ENCODE results near the gene TENM3.
"Not testable (repeated sequence)": the region's sequence is repeated elsewhere in the genome, so short reads cannot be mapped to it uniquely, and the experiment has no call there.

The TENM3 gene

GRCh38 chr4:182337366-182337765 is 94.2 kb downstream of the TENM3 start:
- DNase-seq (ENCODE audit: low spot score): no peak

- no peak for DNase-seq (ENCODE audit: low spot score)
These were observed 94.9 kb downstream of the TENM3 start for GRCh38 chr4:182338063-182338462.

- DNase-seq (ENCODE audit: low spot score): no peak
These were observed 95.5 kb downstream of the TENM3 start for GRCh38 chr4:182338746-182339145.

DNA sequence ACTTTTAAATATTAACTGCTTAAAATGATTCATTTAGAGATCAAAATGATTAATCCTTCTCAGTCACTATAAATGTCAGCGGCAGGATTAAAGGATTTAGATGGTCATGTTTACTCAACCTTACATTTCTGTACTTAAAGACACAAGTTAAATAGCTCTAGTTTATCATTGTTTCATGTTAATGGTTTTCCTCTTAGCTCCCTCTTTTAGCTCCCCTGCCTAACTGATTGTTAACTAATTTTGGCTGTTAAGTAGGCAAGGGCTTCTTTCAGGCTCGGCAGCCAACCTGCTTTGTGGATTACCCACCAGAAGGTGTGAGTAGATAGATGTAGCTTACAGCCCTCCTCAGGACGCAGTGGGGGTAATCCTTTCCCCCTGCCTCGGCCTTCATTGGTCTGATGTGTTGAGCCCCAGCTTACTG is 96.0 kb downstream of the TENM3 start:
- no peak for DNase-seq (ENCODE audit: low spot score)

GRCh38 chr4:182343453-182343852 is 100.3 kb downstream of the TENM3 start:
- no peak for DNase-seq (ENCODE audit: low spot score)

GRCh38 chr4:182344968-182345367 is 101.8 kb downstream of the TENM3 start:
- DNase-seq (ENCODE audit: low spot score): no peak

- DNase-seq (ENCODE audit: low spot score): no peak
These were observed 103.0 kb downstream of the TENM3 start for GRCh38 chr4:182346250-182346649.

GRCh38 chr4:182346675-182347375 is 103.6 kb downstream of the TENM3 start:
- no peak for DNase-seq (ENCODE audit: low spot score)

DNA sequence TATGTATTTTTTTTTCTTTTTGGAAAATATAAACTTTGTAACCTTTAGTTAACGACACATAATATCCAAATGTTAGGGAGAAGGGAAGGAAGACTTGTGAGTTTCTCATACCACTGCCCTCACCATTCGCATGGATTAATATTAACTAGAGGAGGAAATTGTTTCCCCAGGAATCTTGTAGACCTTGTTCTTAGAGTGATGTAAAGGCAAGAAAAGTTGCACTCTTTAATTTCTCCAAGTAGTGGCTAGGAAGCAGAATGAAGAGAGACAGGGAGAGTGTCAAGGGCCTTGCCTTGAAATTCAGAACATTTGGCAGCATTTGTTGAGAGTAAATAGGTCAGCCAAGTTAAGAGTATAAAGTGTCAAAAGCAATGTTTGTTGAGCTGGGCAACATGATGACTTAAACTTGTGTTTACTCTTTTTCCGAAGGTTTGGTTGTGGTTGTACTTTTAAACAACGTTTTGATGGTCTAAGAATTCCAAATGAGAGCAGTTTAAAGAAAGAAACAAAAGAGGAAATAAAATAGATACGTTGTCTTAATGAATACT is 105.7 kb downstream of the TENM3 start:
- no peak for DNase-seq (ENCODE audit: low spot score)

GRCh38 chr4:182350041-182350440 is 106.8 kb downstream of the TENM3 start:
- DNase-seq (ENCODE audit: low spot score): no peak

- DNase-seq (ENCODE audit: low spot score): no peak
These were observed 108.3 kb downstream of the TENM3 start for GRCh38 chr4:182351485-182351884.

DNA sequence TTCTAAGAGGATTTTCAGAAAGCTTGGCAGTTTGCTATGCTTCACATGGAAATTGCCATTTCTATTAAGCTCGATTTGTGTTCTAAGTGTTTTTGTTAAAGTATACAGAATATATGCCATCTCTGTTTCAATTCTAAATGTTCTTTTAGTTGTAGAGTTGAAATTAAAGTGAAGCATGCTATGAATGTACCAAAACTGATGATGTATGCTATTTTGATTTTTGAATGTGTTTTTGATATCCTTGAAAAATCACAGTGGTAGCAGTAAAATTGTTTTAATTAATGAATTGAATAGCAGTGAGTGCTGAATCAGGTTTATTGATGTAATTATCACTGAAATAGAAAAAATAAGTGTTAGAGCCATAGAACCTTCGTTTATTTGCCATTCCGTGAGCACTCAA is 110.9 kb downstream of the TENM3 start:
- no peak for DNase-seq (ENCODE audit: low spot score)

DNA sequence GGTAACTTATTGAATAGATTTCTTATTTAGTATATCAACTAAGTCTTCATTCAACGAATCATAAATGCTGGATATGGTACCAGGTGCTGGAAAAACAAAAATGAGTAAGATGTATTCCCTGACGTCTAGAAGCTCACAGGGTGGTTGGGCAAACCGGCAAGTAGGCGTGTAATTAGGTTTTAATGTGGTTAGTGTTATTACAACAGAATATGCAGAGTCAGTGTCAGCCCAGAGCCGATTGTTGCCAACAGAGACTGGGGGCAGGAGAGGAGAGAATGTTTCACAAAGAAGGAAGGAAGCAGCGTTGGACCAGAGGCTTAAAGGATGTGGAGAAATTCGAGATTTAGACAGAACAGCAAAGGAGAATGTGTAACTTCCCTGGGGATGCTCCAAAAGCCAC is 111.7 kb downstream of the TENM3 start:
- DNase-seq (ENCODE audit: low spot score): no peak

DNA sequence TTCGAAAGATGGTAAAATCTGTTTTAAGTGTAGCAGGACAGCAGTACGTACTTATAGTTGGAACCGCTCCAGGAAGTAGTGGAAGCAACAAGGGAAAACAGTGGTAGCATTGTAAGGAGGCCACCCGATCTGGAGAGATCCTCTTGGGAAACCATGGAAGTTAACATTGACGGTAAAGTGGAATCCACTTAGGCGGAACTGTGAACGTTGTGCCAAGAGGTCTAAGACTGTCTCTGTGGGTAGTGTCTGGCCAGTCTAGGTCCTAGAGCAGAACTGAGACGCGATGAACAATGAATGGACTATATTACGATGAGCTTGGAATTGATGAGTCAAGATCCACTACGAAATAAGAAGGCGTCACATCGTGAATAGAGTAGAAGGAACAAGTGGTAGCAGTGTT is 124.0 kb downstream of the TENM3 start:
- DNase-seq (ENCODE audit: low spot score): no peak

- DNase-seq (ENCODE audit: low spot score): no peak
These were observed 126.0 kb downstream of the TENM3 start for GRCh38 chr4:182369211-182369610.

DNA sequence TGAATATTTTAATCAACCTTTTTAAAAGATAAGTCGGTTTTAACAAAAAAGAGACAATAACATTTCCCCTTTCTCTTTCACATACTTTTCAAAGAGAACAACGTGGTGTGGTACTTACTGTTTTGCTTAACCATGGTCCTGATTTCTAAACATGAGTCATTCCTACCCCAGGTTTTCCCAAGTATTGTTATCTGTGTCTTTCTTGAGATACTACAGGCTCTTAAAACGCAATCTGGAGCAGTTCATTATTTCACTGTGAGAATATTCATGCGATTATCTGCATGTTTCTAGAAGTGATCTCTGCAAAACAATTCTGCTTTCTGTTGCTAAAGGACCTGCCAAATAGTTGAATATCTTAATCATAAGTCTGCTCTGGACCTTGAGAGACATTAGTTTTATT is 127.3 kb downstream of the TENM3 start:
- DNase-seq (ENCODE audit: low spot score): no peak

DNA sequence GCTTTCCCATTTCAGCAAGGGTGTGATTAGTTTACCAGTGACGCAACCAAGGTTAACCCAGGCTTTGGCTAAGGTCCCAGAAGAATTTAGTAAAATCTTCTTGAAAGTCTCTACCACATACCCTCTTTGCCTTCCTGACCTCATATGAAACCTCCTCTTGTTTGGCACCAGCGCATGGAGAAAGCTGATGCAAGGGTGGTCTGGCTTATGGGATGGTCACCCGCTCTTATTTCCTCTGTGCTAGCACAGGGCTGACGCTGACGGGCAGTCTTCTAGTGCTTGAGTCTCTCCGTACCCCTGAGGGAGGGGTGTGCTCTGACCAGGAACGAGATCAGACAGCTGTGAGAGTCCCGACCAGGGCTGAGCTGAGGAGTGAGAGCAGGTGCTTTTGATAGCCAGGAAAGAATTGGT is 137.6 kb downstream of the TENM3 start:
- no peak for DNase-seq (ENCODE audit: low spot score)

- no peak for DNase-seq (ENCODE audit: low spot score)
These were observed 139.7 kb downstream of the TENM3 start for GRCh38 chr4:182382941-182383340.

DNA sequence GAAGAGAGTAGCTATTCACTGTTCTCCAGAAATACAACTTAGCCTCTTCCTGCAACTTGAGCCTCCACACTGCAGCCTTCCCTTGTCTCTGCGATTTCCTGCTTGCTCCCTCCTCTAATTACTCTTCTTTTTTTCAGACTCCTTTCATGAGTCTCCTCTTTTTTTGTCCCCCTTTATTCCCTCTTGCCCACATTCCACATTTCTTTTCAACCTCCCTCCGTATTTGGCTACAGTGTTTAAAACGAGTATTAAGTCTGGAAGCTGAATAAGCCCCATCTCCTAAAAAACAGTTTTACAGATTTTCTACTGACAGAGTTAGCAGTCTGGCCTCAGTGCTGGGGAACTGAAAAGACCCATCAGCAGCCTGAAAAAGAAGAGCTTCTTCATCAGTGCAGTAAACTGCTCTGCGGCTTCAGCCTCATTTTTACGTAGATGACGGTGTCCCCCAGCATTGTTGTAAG is 141.5 kb downstream of the TENM3 start:
- no peak for DNase-seq (ENCODE audit: low spot score)

GRCh38 chr4:182385897-182386296 is 142.7 kb downstream of the TENM3 start:
- no peak for DNase-seq (ENCODE audit: low spot score)

- DNase-seq (ENCODE audit: low spot score): not testable (repeated sequence)
These were observed 143.4 kb downstream of the TENM3 start for GRCh38 chr4:182386576-182386975.

DNA sequence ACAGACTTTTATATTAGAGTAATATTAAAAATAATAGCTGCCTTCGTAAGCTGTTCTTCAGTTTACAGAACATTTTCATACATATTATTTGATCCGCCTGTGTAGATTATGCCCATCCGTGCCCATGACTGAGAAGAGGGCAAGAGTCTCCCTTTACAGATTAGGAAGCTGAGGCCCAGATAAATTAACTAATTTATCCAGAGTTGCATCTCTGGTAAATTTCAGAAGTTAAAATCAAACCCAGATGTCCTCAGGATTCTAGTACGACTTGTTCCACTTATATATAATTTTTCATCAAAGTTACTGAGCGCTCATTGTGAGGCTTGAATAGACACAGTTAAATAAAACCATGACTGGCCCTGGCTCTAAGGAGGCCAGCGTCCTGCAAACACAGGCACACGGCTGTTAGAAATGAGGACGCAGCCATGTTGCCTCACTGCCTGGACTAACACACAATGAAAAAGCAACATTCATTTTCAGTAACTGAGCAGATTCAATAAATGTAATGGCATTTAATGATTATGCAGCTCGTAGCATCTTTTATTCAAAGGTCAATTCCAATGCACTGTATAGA is 148.0 kb downstream of the TENM3 start:
- no peak for DNase-seq (ENCODE audit: low spot score)

DNA sequence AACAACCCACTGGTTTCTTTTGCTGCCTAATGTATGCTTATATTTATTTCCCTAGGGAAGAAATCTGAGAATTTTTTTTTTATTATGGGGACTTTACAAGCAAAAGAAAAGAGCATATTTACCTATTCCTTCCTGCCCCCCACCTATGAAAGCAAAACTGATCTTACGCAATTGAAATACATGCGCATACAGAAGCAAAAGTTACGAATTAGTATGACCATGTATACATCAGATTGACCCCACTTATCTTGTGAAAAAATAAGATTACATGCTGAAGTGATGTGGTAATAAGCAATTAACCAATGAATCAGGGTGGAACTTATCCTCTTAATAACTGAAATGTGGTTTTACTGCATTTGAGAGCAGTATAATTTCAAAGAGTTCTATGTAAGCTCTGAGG is 151.0 kb downstream of the TENM3 start:
- DNase-seq (ENCODE audit: low spot score): no peak

DNA sequence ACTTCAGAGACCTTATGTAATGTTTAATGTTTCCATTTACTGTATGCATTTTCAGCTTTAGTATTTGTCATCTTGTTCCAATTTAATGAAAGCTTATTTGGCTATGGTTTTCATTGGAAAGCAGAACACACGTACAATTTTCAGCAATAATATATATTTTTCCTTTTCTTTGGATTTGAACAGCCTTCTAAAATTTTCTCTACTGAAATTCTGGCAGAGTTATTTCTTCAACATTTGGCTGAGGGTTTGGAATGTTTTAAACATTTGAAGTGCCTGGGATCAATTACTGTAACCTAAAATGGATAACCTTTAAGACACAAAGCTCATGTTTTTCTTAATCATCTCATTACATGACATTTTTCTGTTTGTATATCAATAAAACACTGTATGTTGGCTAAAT is 156.9 kb downstream of the TENM3 start:
- no peak for DNase-seq (ENCODE audit: low spot score)

Data from activated CD4-positive, alpha-beta T cell treated with anti-CD3 and anti-CD28 coated beads, Interleukin-2, Interleukin-4, amounts not matched to agents 100 ng/mL and 50 ng/mL, durations not matched to agents 16 hours and 8 hours (primary cell).